HEK293T (cell line): Measurements from ENCODE around the gene DOC2A.

Experiments
- BHLHE40 ChIP-seq: fragments of 450-650 bp; IDR thresholded peaks from 2 replicates; pipeline ENCODE4 v1.6.1; 2016; ENCODE audit warnings: mild to moderate bottlenecking, moderate library complexity, borderline replicate concordance
- ELF4 ChIP-seq: fragments of 450-650 bp; IDR thresholded peaks from 2 replicates; pipeline ENCODE4 v1.6.1; 2017; ENCODE audit warnings: antibody characterized with exemption
- FOXM1 ChIP-seq: fragments of 450-650 bp; IDR thresholded peaks from 2 replicates; pipeline ENCODE4 v1.6.1; 2017; ENCODE audit warnings: mild to moderate bottlenecking, borderline replicate concordance
- HDGF ChIP-seq: fragments of 450-650 bp; IDR thresholded peaks from 2 replicates; pipeline ENCODE4 v1.6.1; 2017; ENCODE audit warnings: antibody characterized with exemption, borderline replicate concordance
- NFRKB ChIP-seq: fragments of 450-650 bp; IDR thresholded peaks from 2 replicates; pipeline ENCODE4 v1.6.1; 2016; ENCODE audit warnings: mild to moderate bottlenecking, moderate library complexity
- PKNOX1 ChIP-seq: fragments of 450-650 bp; IDR thresholded peaks from 2 replicates; pipeline ENCODE4 v1.6.1; 2016
- SP1 ChIP-seq: fragments of 450-650 bp; IDR thresholded peaks from 2 replicates; pipeline ENCODE4 v1.6.1; 2017
- SUZ12 ChIP-seq: fragments of 450-650 bp; IDR thresholded peaks from 2 replicates; pipeline ENCODE4 v1.6.1; 2016; ENCODE audit warnings: mild to moderate bottlenecking
- TARDBP ChIP-seq: fragments of 450-650 bp; IDR thresholded peaks from 2 replicates; pipeline ENCODE4 v1.6.1; 2016
- ZNF384 ChIP-seq: fragments of 450-650 bp; IDR thresholded peaks from 2 replicates; pipeline ENCODE4 v1.6.1; 2016

DNA sequence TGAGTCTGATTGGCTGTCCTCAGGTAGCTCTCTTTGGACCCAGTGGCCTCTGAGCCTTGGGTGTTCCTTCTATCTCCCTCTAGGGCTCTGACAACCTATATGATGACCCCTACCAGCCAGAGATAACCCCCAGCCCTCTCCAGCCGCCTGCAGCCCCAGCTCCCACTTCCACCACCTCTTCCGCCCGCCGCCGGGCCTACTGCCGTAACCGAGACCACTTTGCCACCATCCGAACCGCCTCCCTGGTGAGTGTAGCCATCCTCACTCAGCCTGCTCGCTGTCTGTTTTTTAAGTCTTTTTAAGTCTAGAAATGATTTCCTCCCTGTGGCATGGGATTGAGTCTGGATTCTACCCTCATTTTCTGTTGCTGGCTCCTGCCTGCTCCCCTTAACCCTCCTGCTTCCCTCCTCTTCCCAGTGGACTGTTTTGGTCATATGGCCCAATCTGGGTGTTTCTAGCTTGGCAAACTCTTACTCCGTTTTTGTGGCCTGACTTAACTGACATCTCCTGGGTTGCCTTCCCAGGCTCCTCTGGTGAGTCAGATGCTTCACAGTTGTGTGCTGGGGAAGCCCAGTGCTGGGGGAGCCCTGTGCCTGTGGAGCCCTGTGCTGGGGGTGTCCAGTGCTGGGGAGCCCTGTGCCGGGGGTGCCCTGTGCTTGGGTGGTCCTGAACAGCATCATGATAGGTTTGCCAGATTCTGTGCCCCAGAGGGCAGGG lies 27.2 kb downstream of the DOC2A start:
- TF ChIP-seq TARDBP (no peak), SP1 (no peak), PKNOX1 (no peak), HDGF (no peak), ZNF384 (no peak), NFRKB (no peak), FOXM1 (no peak), SUZ12 (no peak), BHLHE40 (no peak), ELF4 (no peak)
